ENCODE data around the gene KLF11. TPM values are rescaled to one million over a fixed set of nuclear protein-coding genes. Genes with fewer than 3 reads are reported as not detected.

The KLF11 gene
- total and polyA plus RNA-seq, 2 donors (not counting 1 experiment from before 2014, with no cell fraction given): 5.9 to 6.8 TPM

DNA sequence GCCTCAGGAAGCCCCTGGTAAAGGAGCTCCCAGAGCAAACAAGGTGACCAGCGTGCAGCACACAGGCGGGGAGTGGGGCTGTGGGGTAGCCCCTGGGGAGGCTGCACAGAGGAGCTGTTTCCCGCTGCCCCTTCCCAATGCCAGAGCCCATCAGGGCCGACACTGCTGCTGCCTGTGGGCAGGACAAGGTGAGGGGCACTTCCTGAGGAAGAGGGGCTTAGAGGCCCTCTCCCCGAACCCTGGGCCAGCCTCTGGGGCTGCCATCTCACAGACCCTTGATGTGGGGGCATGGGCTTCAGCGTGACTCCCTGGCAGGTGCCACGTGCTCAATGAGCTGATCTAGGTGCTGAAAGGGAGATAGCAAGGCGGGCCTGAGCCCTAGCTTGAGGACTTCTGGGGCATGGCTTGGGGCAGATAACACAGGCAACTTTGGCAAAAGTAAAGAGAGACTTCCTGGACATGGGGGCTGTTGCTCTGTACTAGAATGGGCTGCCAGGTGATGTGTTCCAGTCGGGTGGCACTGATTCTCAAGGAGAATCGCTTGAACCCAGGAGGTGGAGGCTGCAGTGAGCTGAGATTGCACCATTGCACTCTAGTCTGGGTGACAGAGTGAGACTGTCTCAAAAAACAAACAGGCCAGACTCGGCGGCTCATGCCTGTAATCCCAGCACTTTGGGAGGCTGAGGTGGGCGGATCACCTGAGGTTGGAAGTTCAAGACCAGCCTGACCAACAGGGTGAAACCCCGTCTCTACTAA, 9.9 kb upstream of the KLF11 start:
- TF ChIP-seq, protein P1, sequence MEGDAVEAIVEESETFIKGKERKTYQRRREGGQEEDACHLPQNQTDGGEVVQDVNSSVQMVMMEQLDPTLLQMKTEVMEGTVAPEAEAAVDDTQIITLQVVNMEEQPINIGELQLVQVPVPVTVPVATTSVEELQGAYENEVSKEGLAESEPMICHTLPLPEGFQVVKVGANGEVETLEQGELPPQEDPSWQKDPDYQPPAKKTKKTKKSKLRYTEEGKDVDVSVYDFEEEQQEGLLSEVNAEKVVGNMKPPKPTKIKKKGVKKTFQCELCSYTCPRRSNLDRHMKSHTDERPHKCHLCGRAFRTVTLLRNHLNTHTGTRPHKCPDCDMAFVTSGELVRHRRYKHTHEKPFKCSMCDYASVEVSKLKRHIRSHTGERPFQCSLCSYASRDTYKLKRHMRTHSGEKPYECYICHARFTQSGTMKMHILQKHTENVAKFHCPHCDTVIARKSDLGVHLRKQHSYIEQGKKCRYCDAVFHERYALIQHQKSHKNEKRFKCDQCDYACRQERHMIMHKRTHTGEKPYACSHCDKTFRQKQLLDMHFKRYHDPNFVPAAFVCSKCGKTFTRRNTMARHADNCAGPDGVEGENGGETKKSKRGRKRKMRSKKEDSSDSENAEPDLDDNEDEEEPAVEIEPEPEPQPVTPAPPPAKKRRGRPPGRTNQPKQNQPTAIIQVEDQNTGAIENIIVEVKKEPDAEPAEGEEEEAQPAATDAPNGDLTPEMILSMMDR (conservative IDR thresholded peaks at IDR 0.05 in 1 of 2, IDR thresholded peaks at IDR 0.05 in 1 of 2; ENCODE audit: low read depth in 1 of 2, low read length in 2 of 2): no peak
- no peak for TF ChIP-seq EZH2 (IDR thresholded peaks at IDR 0.05; ENCODE audit: low read length, missing control alignments)
- Histone ChIP-seq H3K36me3 (ENCODE audit: control insufficient read depth, insufficient read depth, low read length) (no peaks in the 10 kb centered on the region), H4K20me1 (ENCODE audit: control insufficient read depth, extremely low read depth, insufficient read depth, low read length) (no peaks in the 10 kb centered on the region), H3K4me2 (ENCODE audit: extremely low read depth, insufficient read depth, low read length) (no peak overlapping the region), H3K79me2 (ENCODE audit: control insufficient read depth, insufficient read depth, low read length) (no peaks in the 10 kb centered on the region), H3K9me3 (ENCODE audit: control insufficient read depth, insufficient read depth, low read depth, low read length) (no peaks in the 10 kb centered on the region), H3K9ac (ENCODE audit: insufficient read depth, low read length) (no peak overlapping the region), H3K4me1 (ENCODE audit: control insufficient read depth, extremely low read depth, insufficient read depth, low read length) (peaks cover 7% of the 10 kb centered on the region), H2AFZ (ENCODE audit: low read length) (no peak overlapping the region), H3K4me3 (replicated peaks in 1 of 4; ENCODE audit: control extremely low read depth in 1 of 4, insufficient read depth in 1 of 4, low read depth in 3 of 4, low read length in 4 of 4) (no peak overlapping the region), H3K27me3 (ENCODE audit: control insufficient read depth, insufficient read depth, low read length) (peaks cover 2% of the 10 kb centered on the region), H3K27ac (ENCODE audit: insufficient read depth, low read length) (no peak overlapping the region)
- no peak for DNase-seq (ENCODE audit: low read depth in 2 of 2)

DNA sequence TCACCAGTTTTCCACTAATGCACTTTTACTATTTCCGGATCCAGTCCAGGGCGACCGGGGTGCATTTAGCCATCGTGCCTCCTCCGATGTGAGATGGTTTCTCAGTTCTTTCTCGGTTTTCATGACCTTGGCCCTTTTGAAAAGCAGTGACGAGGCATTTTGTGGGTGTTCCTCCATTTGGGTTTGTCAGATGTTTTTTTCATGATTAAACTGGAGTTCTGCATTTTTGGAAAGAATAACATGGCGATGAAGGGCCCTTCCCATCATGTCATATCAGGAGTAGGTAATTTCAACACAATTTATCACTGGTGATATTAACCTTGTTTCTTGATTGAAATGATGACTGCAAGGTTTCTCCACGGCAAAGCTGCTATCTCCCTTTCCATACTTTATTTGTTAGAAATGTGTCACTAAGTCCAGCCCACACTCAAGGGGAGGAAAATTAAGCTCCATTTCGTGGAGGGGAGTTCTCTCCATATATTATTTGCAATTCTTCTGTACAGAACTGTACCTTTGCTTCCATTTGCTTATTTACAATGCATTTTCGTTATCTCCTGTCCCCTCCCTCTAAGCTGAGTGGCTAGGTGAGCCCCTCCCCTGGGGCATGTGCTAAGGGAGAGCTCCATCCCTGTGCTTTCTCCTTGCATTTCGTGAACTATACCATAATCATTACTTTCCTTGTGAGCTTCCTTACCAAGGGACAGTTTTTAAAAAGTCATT, 8.9 kb upstream of the KLF11 start:
- H3K36me3 ChIP-seq (ENCODE audit: control insufficient read depth, insufficient read depth, low read length): no peaks in the 10 kb centered on the region
- peaks cover 2% of the 10 kb centered on the region for H3K27me3 ChIP-seq (ENCODE audit: control insufficient read depth, insufficient read depth, low read length)
- no peak overlapping the region for H2AFZ ChIP-seq (ENCODE audit: low read length)
- H3K4me2 ChIP-seq (ENCODE audit: extremely low read depth, insufficient read depth, low read length): no peak overlapping the region
- TF ChIP-seq, protein P1 (conservative IDR thresholded peaks at IDR 0.05 in 1 of 2, IDR thresholded peaks at IDR 0.05 in 1 of 2; ENCODE audit: low read depth in 1 of 2, low read length in 2 of 2): no peak
- TF ChIP-seq EZH2 (IDR thresholded peaks at IDR 0.05; ENCODE audit: low read length, missing control alignments): no peak
- no peak overlapping the region for H3K9ac ChIP-seq (ENCODE audit: insufficient read depth, low read length)
- no peaks in the 10 kb centered on the region for H3K9me3 ChIP-seq (ENCODE audit: control insufficient read depth, insufficient read depth, low read depth, low read length)
- H3K27ac ChIP-seq (ENCODE audit: insufficient read depth, low read length): no peak overlapping the region
- H3K4me3 ChIP-seq (replicated peaks in 1 of 4; ENCODE audit: control extremely low read depth in 1 of 4, insufficient read depth in 1 of 4, low read depth in 3 of 4, low read length in 4 of 4): no peak overlapping the region
- no peaks in the 10 kb centered on the region for H3K79me2 ChIP-seq (ENCODE audit: control insufficient read depth, insufficient read depth, low read length)
- H4K20me1 ChIP-seq (ENCODE audit: control insufficient read depth, extremely low read depth, insufficient read depth, low read length): no peaks in the 10 kb centered on the region
- no peak for DNase-seq (ENCODE audit: low read depth in 2 of 2)
- peaks cover 7% of the 10 kb centered on the region for H3K4me1 ChIP-seq (ENCODE audit: control insufficient read depth, extremely low read depth, insufficient read depth, low read length)

DNA sequence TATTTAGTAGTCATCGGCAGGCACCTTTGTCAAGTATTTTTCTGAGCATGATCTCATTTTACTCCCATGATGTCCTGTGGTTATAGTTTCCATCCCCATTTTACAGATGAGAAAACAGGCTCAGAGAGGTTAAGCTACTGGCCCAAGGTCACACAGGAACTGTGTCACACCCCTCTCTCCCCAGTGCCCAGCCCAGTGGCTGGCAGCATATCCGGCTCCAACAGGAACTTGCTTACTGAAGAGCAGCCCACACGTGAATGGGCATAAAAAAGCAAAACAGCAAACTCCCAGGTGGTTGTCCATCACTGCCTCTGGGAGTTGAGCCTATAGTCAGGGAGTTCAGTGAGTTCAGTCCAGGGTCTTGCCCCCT, 8.3 kb upstream of the KLF11 start:
- DNase-seq (ENCODE audit: low read depth in 2 of 2): no peak
- Histone ChIP-seq H3K36me3 (ENCODE audit: control insufficient read depth, insufficient read depth, low read length) (no peaks in the 10 kb centered on the region), H3K4me1 (ENCODE audit: control insufficient read depth, extremely low read depth, insufficient read depth, low read length) (peaks cover 7% of the 10 kb centered on the region), H3K4me2 (ENCODE audit: extremely low read depth, insufficient read depth, low read length) (no peak overlapping the region), H3K9me3 (ENCODE audit: control insufficient read depth, insufficient read depth, low read depth, low read length) (no peaks in the 10 kb centered on the region), H3K9ac (ENCODE audit: insufficient read depth, low read length) (no peak overlapping the region), H4K20me1 (ENCODE audit: control insufficient read depth, extremely low read depth, insufficient read depth, low read length) (no peaks in the 10 kb centered on the region), H2AFZ (ENCODE audit: low read length) (no peak overlapping the region), H3K27ac (ENCODE audit: insufficient read depth, low read length) (no peak overlapping the region), H3K27me3 (ENCODE audit: control insufficient read depth, insufficient read depth, low read length) (peaks cover 2% of the 10 kb centered on the region), H3K79me2 (ENCODE audit: control insufficient read depth, insufficient read depth, low read length) (no peaks in the 10 kb centered on the region), H3K4me3 (replicated peaks in 1 of 4; ENCODE audit: control extremely low read depth in 1 of 4, insufficient read depth in 1 of 4, low read depth in 3 of 4, low read length in 4 of 4) (no peak overlapping the region)
- no peak for TF ChIP-seq EZH2 (IDR thresholded peaks at IDR 0.05; ENCODE audit: low read length, missing control alignments)
- TF ChIP-seq, protein P1 (conservative IDR thresholded peaks at IDR 0.05 in 1 of 2, IDR thresholded peaks at IDR 0.05 in 1 of 2; ENCODE audit: low read depth in 1 of 2, low read length in 2 of 2): no peak
